ENCODE data around the gene FIGN. TPM values are rescaled to one million over a fixed set of nuclear protein-coding genes. Genes with fewer than 3 reads are reported as not detected.

The FIGN gene
- total and polyA plus RNA-seq, 2 donors (not counting 1 experiment from before 2014, with no cell fraction given), result not detected

GRCh38 chr2:163730556-163730955 lies 5.3 kb downstream of the FIGN start:
- Histone ChIP-seq H3K36me3 (replicated peaks in 1 of 2; ENCODE audit: control extremely low read depth in 1 of 2, control insufficient read depth in 1 of 2, extremely low read depth in 1 of 2, insufficient read depth in 2 of 2, low read length in 1 of 2) (no peaks in the 10 kb centered on the region), H3K79me2 (ENCODE audit: control insufficient read depth, insufficient read depth, low read length) (no peaks in the 10 kb centered on the region)

More at GRCh38 chr2:163730556-163730955, 5.3 kb downstream of the FIGN start:
- no peaks in the 10 kb centered on the region for H4K20me1 ChIP-seq (ENCODE audit: control insufficient read depth, insufficient read depth, low read length, poor library complexity, severe bottlenecking)
- Mint-ChIP-seq H3K27me3 (peaks cover 26% of the 10 kb centered on the region), H3K4me3 (no peak overlapping the region), H3K4me1 (peaks cover 7% of the 10 kb centered on the region), H3K27ac (no peak overlapping the region), H3K9me3 (ENCODE audit: insufficient read depth) (no peaks in the 10 kb centered on the region)
- H3K27ac ChIP-seq (ENCODE audit: low read length in 2 of 2), result no peak overlapping the region
- H2AFZ ChIP-seq (ENCODE audit: insufficient read depth, low read depth, low read length, poor library complexity, severe bottlenecking), result no peak overlapping the region
- H3K4me2 ChIP-seq (replicated peaks; ENCODE audit: low read depth, low read length, poor library complexity, severe bottlenecking), result no peak overlapping the region
- intact Hi-C loops (cut with micrococcal nuclease), result no loop called here
- H3K9me3 ChIP-seq (ENCODE audit: control extremely low read depth in 1 of 3, control insufficient read depth in 2 of 3, insufficient read depth in 1 of 3, low read length in 2 of 3), result no peaks in the 10 kb centered on the region
- ChIA-PET POLR2A (no interaction called here), CTCF (no interaction called here)
- DNase-seq, result no peak
- peaks cover 0 to 14% (median 4%) of the 10 kb centered on the region in 4 experiments for H3K27me3 ChIP-seq (replicated peaks in 1 of 4; ENCODE audit: control extremely low read depth in 1 of 4, control insufficient read depth in 3 of 4, insufficient read depth in 4 of 4, low read length in 3 of 4)
- H3K9ac ChIP-seq (ENCODE audit: low read length), result no peak overlapping the region
- ATAC-seq (ENCODE audit: low read depth), result no peak
- no peak overlapping the region for H3K4me3 ChIP-seq (ENCODE audit: control extremely low read depth in 1 of 5, extremely low read depth in 1 of 5, insufficient read depth in 1 of 5, low read depth in 2 of 5, low read length in 4 of 5)
- no peaks in the 10 kb centered on the region for H3K4me1 ChIP-seq (ENCODE audit: control insufficient read depth in 2 of 2, insufficient read depth in 2 of 2, low read length in 2 of 2)
- no CpG with 5 or more reads among the region's 1 CpG for WGBS (ENCODE audit: insufficient coverage)
- TF ChIP-seq EZH2 (IDR thresholded peaks at IDR 0.05; ENCODE audit: borderline replicate concordance, insufficient read depth, low read depth, low read length, poor library complexity, severe bottlenecking) (no peak), CTCF (IDR thresholded peaks at IDR 0.05) (no peak)
